Motor neuron (in vitro differentiated cells): ENCODE measurements around the gene RAB6B. TPM values are rescaled to one million over a fixed set of nuclear protein-coding genes. Genes with fewer than 3 reads are reported as not detected.

Experiments
- ATAC-seq, 8 experiments: fragments of 200-7000 bp; cut with Tn5 transposase; replicated peaks in 6 of 8; 2 replicates each; pipeline ENCODE4 v1.8.0; 2021; ENCODE audit warnings: mild to moderate bottlenecking in 8 of 8, moderate library complexity in 8 of 8
- H3K27ac ChIP-seq, 2 donors: fragments of 250-450 bp; sonication (Bioruptor Pico); 2 replicates each; pipeline ENCODE4 v1.9.0; 2021; ENCODE audit warnings: antibody characterized with exemption in 2 of 2, mild to moderate bottlenecking in 2 of 2, moderate library complexity in 1 of 2
- H3K4me1 ChIP-seq, 2 donors: fragments of 250-450 bp; sonication (Bioruptor Pico); replicated peaks in 1 of 2; 2 replicates each; pipeline ENCODE4 v1.6.1; 2021; ENCODE audit warnings: antibody characterized with exemption in 2 of 2, mild to moderate bottlenecking in 2 of 2, moderate library complexity in 1 of 2
- H3K4me3 ChIP-seq, 5 donors: fragments of 250-450 bp; sonication (Bioruptor Pico); 2 replicates each; pipeline ENCODE4 v1.9.0; 2021; ENCODE audit warnings: antibody characterized with exemption in 5 of 5, mild to moderate bottlenecking in 5 of 5, moderate library complexity in 4 of 5
- WGBS, 10 experiments: fragments of 450-650 bp; shearing (Covaris generic); methylation state at CpG; one replicate each; pipeline ENCODE4 v1.0.0; 2022; 5-methylcytosine and 5-hydroxymethylcytosine counted together
- in situ Hi-C, 9 experiments: fragments of 400-800 bp; cut with MboI; loops; one replicate each; pipeline ENCODE4 v1.15.0; 2021; ENCODE audit warnings: low sequenced_read_pairs in 9 of 9, low pct_unique_long_range_greater_than_20kb in 2 of 9; ENCODE audit not compliant: unreplicated experiment in 9 of 9
- total RNA-seq, 8 experiments: library from RNA; unstranded; fragments of 300-600 nt; gene quantifications; 2 replicates each; pipeline versions ENCODE4 v1.2.3 to v1.2.4, GENCODE V29; 2022

RAB6B gene
- 10 to 100 TPM in 5 of 8 experiments, 1 to 10 TPM in 3; 3.0 to 75.3 (median 39.1) TPM for total RNA-seq

GRCh38 chr3:133895208-133896001 is at the start of gene RAB6B:
Gene RAB6B, minus strand, starts transcription at chr3:133895882. Its CDS starts 416 bp downstream, at chr3:133895466.
- Histone ChIP-seq H3K4me1 (peaks cover 13 to 15% of the 10 kb centered on the region in 2 donors), H3K27ac (peak within 1 kb of the TSS; percentile 89 to 90), H3K4me3 (peak within 1 kb of the TSS; percentile 50 to 78 (median 59))
- WGBS, 10 experiments: no CpG with 5 or more reads among the region's 80 CpGs
- ATAC-seq: peak; percentile 80 to 92 (median 86)
- in situ Hi-C loops: no loop called here

DNA sequence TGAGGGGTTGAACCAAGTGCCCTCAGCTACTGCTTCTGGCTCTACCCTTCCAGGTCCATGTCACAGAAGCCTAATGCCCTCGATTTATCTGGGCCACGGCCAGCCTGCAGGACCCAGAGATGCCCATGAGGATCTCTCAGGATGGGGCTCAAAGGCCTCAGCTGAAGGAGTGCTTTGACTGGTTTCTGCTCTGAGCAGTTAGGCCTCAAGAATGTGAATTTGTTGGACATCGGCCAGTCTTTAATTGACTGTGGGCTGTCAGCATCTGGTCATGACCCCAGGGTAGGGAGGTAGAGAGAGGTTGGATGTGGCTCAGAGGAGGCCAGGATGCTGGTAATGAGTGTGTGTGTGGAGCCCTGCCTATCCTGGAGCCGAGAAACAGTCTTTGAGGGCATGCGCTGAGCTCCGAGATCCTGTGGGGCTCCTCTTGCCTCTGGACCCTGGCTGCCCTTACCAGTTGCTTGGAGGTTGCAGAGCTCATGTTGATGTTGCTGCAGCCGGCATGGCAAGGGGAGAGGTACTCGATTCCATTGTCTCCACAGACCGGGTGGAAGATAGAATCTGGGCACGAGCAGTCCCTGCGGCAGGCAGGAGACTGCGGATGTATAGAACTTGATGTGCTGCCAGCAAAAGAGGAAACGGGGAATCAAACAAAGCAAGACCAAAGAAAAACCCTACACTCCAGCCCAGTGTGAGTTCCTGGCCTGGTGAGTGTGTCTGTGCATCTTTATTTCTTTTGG is 49.1 kb upstream of the RAB6B start:
- H3K27ac ChIP-seq: no peak overlapping the region
- no peaks in the 10 kb centered on the region for H3K4me1 ChIP-seq
- in situ Hi-C loops: loop anchor here in 3 of 9 experiments (25.0 kb wide), 2 partner anchors 242 to 267 kb away; no protein-coding TSS in a partner anchor
- peak in 3 of 8 experiments; percentile 54 to 84 (median 59) for ATAC-seq
- no peak overlapping the region for H3K4me3 ChIP-seq
- 60 to 100% (median 88%) methylated on average over 1 to 8 of the region's 13 CpGs; no CpG with 5 or more reads in 1 of the 10 experiments for WGBS, 10 experiments

GRCh38 chr3:133944181-133944580 is 48.5 kb upstream of the RAB6B start:
- 16 to 100% (median 46%) methylated on average over 1 to 2 of the region's 2 CpGs; no CpG with 5 or more reads in 6 of the 10 experiments for WGBS, 10 experiments
- Histone ChIP-seq H3K4me1 (no peaks in the 10 kb centered on the region), H3K27ac (no peak overlapping the region), H3K4me3 (no peak overlapping the region)
- ATAC-seq: peak in 3 of 8 experiments; percentile 6 to 24 (median 22)
- in situ Hi-C loops: loop anchor here in 3 of 9 experiments (25.0 kb wide), 2 partner anchors 243 to 268 kb away; no protein-coding TSS in a partner anchor

GRCh38 chr3:133943639-133944141 is 48.0 kb upstream of the RAB6B start:
- H3K4me3 ChIP-seq: no peak overlapping the region
- no peaks in the 10 kb centered on the region for H3K4me1 ChIP-seq
- H3K27ac ChIP-seq: no peak overlapping the region
- ATAC-seq: peak in 3 of 8 experiments; percentile 62 to 67 (median 64)
- WGBS, 10 experiments: 49 to 100% (median 80%) methylated on average over 1 to 5 of the region's 5 CpGs; no CpG with 5 or more reads in 1 of the 10 experiments
- in situ Hi-C loops: loop anchor here in 3 of 9 experiments (25.0 kb wide), 2 partner anchors 244 to 269 kb away; no protein-coding TSS in a partner anchor

- ATAC-seq: no peak
- H3K27ac ChIP-seq: no peak overlapping the region
- no peak overlapping the region for H3K4me3 ChIP-seq
- no peaks in the 10 kb centered on the region for H3K4me1 ChIP-seq
- in situ Hi-C loops: loop anchor here in 3 of 9 experiments (25.0 kb wide), 2 partner anchors 244 to 269 kb away; no protein-coding TSS in a partner anchor
- 83 to 100% (median 100%) methylated on average over 1 to 2 of the region's 2 CpGs; no CpG with 5 or more reads in 1 of the 10 experiments for WGBS, 10 experiments
Observed at GRCh38 chr3:133943031-133943535, 47.4 kb upstream of the RAB6B start.

DNA sequence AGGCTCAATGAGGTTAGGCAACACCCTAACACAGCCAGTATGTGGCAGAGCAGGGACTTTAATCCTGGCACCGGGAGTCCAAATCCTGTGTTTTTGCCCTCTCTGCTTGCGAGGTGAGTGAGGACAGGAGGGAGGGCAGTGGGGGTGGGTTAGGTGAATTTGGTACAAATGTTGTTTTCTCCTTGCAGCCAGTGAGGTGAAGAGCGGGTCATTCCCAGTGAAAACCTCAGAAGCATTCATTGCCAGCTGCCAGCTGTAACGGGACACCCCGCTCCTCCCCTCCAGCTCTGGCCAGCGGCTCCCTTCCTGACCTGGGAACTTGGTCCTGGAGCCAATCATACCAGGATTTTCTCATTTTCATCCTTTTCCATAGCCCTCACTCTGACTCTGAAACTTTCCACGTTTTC is 45.7 kb upstream of the RAB6B start:
- H3K4me3 ChIP-seq: no peak overlapping the region
- H3K27ac ChIP-seq: no peak overlapping the region
- 20 to 83% (median 40%) methylated on average over 1 to 6 of the region's 7 CpGs; no CpG with 5 or more reads in 3 of the 10 experiments for WGBS, 10 experiments
- in situ Hi-C loops: loop anchor here in 3 of 9 experiments (25.0 kb wide), 2 partner anchors 246 to 271 kb away; no protein-coding TSS in a partner anchor
- no peaks in the 10 kb centered on the region for H3K4me1 ChIP-seq
- ATAC-seq: no peak

- H3K27ac ChIP-seq: no peak overlapping the region
- no peak for ATAC-seq
- 77 to 100% (median 93%) methylated on average over 1 to 10 of the region's 10 CpGs for WGBS, 10 experiments
- H3K4me1 ChIP-seq: no peaks in the 10 kb centered on the region
- in situ Hi-C loops: loop anchor here in 3 of 9 experiments (25.0 kb wide), 2 partner anchors 247 to 272 kb away; no protein-coding TSS in a partner anchor
- no peak overlapping the region for H3K4me3 ChIP-seq
Observed at GRCh38 chr3:133940536-133940935, 44.9 kb upstream of the RAB6B start.

DNA sequence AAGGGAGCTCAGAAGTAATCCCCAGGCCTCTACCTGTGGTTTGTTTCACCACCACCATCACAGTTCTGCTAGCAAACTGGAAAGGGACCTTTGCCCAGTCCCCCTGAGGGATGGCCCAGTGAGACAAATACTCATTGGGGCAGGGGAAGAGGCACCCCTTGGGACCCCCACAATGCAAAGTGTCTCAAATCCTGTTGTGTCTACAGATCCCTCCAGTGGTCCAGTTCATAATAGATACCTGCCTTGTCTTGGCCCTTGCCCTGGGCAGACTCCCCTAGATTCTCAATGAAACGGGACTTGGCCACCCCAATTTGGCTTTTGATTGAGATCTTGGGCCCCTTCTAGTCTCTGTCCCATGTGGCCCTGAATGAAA is 43.8 kb upstream of the RAB6B start:
- Histone ChIP-seq H3K4me3 (no peak overlapping the region), H3K4me1 (no peaks in the 10 kb centered on the region), H3K27ac (no peak overlapping the region)
- ATAC-seq: no peak
- in situ Hi-C loops: loop anchor here in 3 of 9 experiments (25.0 kb wide), 2 partner anchors 248 to 273 kb away; no protein-coding TSS in a partner anchor
- 40 to 100% (median 56%) methylated on average over 1 of the region's 1 CpG; no CpG with 5 or more reads in 5 of the 10 experiments for WGBS, 10 experiments

GRCh38 chr3:133938770-133939462 is 43.2 kb upstream of the RAB6B start:
- 0 to 100% (median 82%) methylated on average over 1 of the region's 2 CpGs; no CpG with 5 or more reads in 6 of the 10 experiments for WGBS, 10 experiments
- H3K4me3 ChIP-seq: no peak overlapping the region
- in situ Hi-C loops: loop anchor here in 3 of 9 experiments (25.0 kb wide), 2 partner anchors 248 to 273 kb away; no protein-coding TSS in a partner anchor
- no peak overlapping the region for H3K27ac ChIP-seq
- no peaks in the 10 kb centered on the region for H3K4me1 ChIP-seq
- peak in 4 of 8 experiments; percentile 23 to 93 (median 90) for ATAC-seq

DNA sequence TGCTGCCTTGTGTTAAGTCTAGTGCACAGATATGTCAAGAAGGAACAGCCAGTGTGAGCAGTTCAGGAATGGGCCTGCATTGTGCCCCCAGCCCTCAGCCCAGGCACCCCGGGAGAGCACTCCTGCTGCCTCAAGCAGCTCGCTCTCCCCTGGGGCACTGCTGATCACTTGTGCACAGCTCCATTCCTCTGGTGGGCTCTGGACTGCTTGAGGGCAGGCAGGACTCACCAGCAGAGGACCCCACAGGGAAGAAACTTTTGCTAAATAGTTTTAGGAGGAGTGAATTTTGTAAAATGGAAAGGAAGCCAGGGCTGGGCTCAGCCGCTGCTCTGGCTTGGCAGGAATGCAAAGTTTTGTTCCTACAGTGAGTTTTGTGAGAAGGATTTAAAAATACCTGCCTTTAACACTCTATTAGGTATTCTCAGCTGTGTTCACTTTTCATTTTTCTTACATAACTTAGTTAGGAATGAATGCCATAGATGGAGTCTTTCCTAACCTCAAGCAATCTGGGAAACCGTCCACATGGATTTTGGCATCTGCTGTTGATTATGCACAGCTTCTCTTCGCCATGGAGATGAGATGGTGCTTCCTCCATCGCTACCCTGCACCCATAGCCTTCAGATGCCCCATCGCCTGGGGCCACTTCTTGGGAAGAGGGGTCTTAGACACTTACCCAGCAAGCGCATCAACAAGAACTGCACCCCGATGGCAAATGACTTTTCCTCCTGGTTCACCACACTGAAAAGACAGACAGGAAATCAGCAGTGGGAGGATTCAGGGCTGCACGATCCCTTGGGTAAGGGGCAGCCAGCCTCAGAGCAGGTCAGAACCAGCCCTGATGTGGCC is 42.3 kb upstream of the RAB6B start:
- peak in 3 of 8 experiments; percentile 14 to 44 (median 16) for ATAC-seq
- no peaks in the 10 kb centered on the region for H3K4me1 ChIP-seq
- WGBS, 10 experiments: 0 to 100% (median 93%) methylated on average over 1 to 6 of the region's 10 CpGs
- no peak overlapping the region for H3K27ac ChIP-seq
- in situ Hi-C loops: loop anchor here in 3 of 9 experiments (25.0 kb wide), 2 partner anchors 249 to 274 kb away; no protein-coding TSS in a partner anchor
- no peak overlapping the region for H3K4me3 ChIP-seq

DNA sequence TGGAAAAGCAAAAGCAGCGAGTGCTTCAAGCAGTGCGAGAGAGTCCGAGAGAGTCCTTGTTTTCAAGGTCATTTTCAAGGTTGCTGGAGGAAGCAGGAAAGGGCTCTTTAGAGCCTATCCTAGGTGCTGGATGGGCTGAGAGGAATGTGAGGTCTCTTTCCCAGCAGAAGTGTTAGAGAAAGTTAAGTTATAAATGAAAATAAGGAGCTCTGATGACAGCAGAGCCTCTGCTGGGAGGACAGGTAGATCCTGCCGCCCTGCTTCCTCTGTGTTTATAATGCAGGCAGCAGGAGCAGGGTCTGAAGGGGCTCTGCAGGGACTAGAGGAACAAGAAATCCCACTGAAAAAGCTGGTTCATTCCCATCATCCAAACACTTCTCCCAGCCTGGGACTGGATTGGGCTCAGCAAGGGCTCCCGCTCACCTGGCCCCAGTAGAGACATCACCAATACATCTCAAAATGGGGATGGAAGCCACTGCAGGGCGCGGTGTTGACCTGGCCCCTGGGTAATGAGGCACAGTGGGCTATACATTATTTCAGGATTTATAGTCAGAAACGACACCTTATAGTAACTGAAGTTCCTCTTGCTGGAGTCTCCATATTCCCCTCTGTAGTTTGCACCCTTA is 41.5 kb upstream of the RAB6B start:
- 33 to 100% (median 75%) methylated on average over 1 to 7 of the region's 8 CpGs; no CpG with 5 or more reads in 3 of the 10 experiments for WGBS, 10 experiments
- in situ Hi-C loops: loop anchor here in 3 of 9 experiments (25.0 kb wide), 2 partner anchors 250 to 275 kb away; no protein-coding TSS in a partner anchor
- ATAC-seq: no peak
- H3K4me3 ChIP-seq: no peak overlapping the region
- H3K4me1 ChIP-seq: no peaks in the 10 kb centered on the region
- no peak overlapping the region for H3K27ac ChIP-seq
